ENCODE measurements around the gene UTF1.

DNA sequence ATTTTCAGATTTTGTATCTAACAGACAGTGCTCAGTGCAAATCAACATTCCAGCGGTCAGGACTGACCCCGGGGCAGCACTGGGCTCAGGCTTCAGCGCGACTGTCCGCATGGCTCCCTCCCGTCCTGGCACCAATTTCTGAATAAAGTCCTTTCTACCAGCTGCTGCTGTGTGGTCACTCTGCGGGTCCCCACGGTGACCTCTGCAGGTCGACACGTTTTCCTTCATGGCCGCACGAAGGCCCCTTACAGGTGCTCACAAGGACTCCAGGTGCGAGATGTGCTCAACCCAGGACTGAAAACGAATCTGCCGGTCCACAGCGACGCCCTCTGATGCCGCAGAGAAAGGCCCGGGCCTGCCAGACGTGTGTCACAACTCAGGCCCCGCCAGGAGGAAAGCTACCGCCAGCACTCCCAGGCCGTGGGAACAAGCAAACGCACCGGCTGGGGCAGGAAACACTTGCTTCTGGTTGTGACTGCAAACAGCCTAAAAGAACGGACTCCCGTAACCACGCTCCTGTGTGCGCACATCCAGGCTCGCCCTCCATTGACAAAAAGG lies 3.7 kb upstream of the UTF1 start:
- TF ChIP-seq POLR2A (IDR thresholded peaks at IDR 0.05; ENCODE audit: low read depth, low read length) (no peak), TAF1 (IDR thresholded peaks at IDR 0.05; ENCODE audit: borderline replicate concordance, low read depth, low read length) (no peak)

Measured in GM12892 (cell line).